Stomach (tissue), 4 donors: ENCODE measurements around the gene UNC13B.

Experiments used
- CTCF ChIP-seq, 7 experiments: fragments of 450-650 bp in 4 of 7; fragments of 200-600 bp in 3 of 7; sonication (generic) in 3 of 7; IDR thresholded peaks; one replicate each; pipeline ENCODE4 v1.5.1; 2016 to 2019; ENCODE audit warnings: antibody characterized with exemption in 7 of 7, control low read depth in 2 of 7, mild to moderate bottlenecking in 1 of 7
- EP300 ChIP-seq: sonication (generic); formaldehyde crosslinking; IDR thresholded peaks from one replicate; pipeline ENCODE4 v1.6.1; 2017; ENCODE audit warnings: antibody characterized with exemption
- POLR2A ChIP-seq, 4 donors: fragments of 450-650 bp; IDR thresholded peaks; one replicate each; pipeline ENCODE4 v1.6.1; 2016; ENCODE audit warnings: antibody characterized with exemption in 4 of 4, control low read depth in 2 of 4, mild to moderate bottlenecking in 1 of 4, moderate library complexity in 1 of 4
- POLR2AphosphoS5 ChIP-seq, 3 donors: sonication (generic); formaldehyde crosslinking; IDR thresholded peaks; one replicate each; pipeline ENCODE4 v1.6.1; 2016; ENCODE audit warnings: antibody characterized with exemption in 3 of 3

- TF ChIP-seq CTCF (IDR thresholded peaks at IDR 0.05) (no peak), EP300 (no peak), POLR2A (IDR thresholded peaks at IDR 0.05) (no peak), POLR2AphosphoS5 (IDR thresholded peaks at IDR 0.05) (no peak)
Observed at GRCh38 chr9:35136866-35137265, 24.9 kb upstream of the UNC13B start.
